ENCODE results near the gene DHCR7.

- TF ChIP-seq, protein P1, sequence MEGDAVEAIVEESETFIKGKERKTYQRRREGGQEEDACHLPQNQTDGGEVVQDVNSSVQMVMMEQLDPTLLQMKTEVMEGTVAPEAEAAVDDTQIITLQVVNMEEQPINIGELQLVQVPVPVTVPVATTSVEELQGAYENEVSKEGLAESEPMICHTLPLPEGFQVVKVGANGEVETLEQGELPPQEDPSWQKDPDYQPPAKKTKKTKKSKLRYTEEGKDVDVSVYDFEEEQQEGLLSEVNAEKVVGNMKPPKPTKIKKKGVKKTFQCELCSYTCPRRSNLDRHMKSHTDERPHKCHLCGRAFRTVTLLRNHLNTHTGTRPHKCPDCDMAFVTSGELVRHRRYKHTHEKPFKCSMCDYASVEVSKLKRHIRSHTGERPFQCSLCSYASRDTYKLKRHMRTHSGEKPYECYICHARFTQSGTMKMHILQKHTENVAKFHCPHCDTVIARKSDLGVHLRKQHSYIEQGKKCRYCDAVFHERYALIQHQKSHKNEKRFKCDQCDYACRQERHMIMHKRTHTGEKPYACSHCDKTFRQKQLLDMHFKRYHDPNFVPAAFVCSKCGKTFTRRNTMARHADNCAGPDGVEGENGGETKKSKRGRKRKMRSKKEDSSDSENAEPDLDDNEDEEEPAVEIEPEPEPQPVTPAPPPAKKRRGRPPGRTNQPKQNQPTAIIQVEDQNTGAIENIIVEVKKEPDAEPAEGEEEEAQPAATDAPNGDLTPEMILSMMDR (conservative IDR thresholded peaks at IDR 0.05; ENCODE audit: low read depth in 2 of 2) = no peak
- no peak for TF ChIP-seq EZH2 (IDR thresholded peaks at IDR 0.05; ENCODE audit: low read depth, unreplicated experiment)
- TF ChIP-seq POLR2AphosphoS5 (IDR thresholded peaks at IDR 0.05; ENCODE audit: low read depth) = no peak
- no peak for TF ChIP-seq JUNB (IDR thresholded peaks at IDR 0.05; ENCODE audit: unreplicated experiment)
- TF ChIP-seq CREB1 (CRISPR knock-in tag; IDR thresholded peaks at IDR 0.05; ENCODE audit: low read depth) = no peak
- TF ChIP-seq EZH2phosphoT487 (IDR thresholded peaks at IDR 0.05; ENCODE audit: unreplicated experiment) = no peak
- TF ChIP-seq, protein P2, sequence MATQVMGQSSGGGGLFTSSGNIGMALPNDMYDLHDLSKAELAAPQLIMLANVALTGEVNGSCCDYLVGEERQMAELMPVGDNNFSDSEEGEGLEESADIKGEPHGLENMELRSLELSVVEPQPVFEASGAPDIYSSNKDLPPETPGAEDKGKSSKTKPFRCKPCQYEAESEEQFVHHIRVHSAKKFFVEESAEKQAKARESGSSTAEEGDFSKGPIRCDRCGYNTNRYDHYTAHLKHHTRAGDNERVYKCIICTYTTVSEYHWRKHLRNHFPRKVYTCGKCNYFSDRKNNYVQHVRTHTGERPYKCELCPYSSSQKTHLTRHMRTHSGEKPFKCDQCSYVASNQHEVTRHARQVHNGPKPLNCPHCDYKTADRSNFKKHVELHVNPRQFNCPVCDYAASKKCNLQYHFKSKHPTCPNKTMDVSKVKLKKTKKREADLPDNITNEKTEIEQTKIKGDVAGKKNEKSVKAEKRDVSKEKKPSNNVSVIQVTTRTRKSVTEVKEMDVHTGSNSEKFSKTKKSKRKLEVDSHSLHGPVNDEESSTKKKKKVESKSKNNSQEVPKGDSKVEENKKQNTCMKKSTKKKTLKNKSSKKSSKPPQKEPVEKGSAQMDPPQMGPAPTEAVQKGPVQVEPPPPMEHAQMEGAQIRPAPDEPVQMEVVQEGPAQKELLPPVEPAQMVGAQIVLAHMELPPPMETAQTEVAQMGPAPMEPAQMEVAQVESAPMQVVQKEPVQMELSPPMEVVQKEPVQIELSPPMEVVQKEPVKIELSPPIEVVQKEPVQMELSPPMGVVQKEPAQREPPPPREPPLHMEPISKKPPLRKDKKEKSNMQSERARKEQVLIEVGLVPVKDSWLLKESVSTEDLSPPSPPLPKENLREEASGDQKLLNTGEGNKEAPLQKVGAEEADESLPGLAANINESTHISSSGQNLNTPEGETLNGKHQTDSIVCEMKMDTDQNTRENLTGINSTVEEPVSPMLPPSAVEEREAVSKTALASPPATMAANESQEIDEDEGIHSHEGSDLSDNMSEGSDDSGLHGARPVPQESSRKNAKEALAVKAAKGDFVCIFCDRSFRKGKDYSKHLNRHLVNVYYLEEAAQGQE (IDR thresholded peaks at IDR 0.05; ENCODE audit: unreplicated experiment) = no peak
These were observed 35.5 kb upstream of the DHCR7 start for GRCh38 chr11:71483692-71484091.

Measured in GM23338 (cell line).